Epithelial cell of prostate (primary cell): ENCODE data around the gene CD1C.
"Not testable (repeated sequence)": the region's sequence is repeated elsewhere in the genome, so short reads cannot be mapped to it uniquely, and the experiment has no call there.

Experiments used
- DNase-seq: peaks from one replicate; pipeline ENCODE4 v3.0.0-alpha.2; 2011; ENCODE audit warnings: low read depth, low spot score
- H3K27ac ChIP-seq: fragments of 450-650 bp; 2 replicates; pipeline ENCODE4 v1.5.1; 2017; ENCODE audit warnings: mild to moderate bottlenecking

The CD1C gene

GRCh38 chr1:158289811-158290210, at the start of gene CD1C:
Gene CD1C, plus strand, starts transcription at chr1:158289923. Its CDS starts 142 bp downstream, at chr1:158290065.
- DNase-seq, result no peak
- H3K27ac ChIP-seq, result no peak within 1 kb of the TSS

- DNase-seq, result no peak
- H3K27ac ChIP-seq, result no peak overlapping the region
Measured at GRCh38 chr1:158246650-158247049, 43.1 kb upstream of the CD1C start.

- H3K27ac ChIP-seq, result no peak overlapping the region
- DNase-seq, result no peak
Measured at GRCh38 chr1:158248118-158248517, 41.6 kb upstream of the CD1C start.

- H3K27ac ChIP-seq, result no peak overlapping the region
- no peak for DNase-seq
Measured at GRCh38 chr1:158248771-158249170, 41.0 kb upstream of the CD1C start.

GRCh38 chr1:158249646-158250045, 40.1 kb upstream of the CD1C start:
- H3K27ac ChIP-seq, result no peak overlapping the region
- DNase-seq, result no peak

- DNase-seq, result no peak
- no peak overlapping the region for H3K27ac ChIP-seq
Measured at GRCh38 chr1:158251163-158251562, 38.6 kb upstream of the CD1C start.

- no peak for DNase-seq
- no peak overlapping the region for H3K27ac ChIP-seq
Measured at GRCh38 chr1:158255656-158256055, 34.1 kb upstream of the CD1C start.

GRCh38 chr1:158256747-158257146, 33.0 kb upstream of the CD1C start:
- not testable (repeated sequence) for DNase-seq, H3K27ac ChIP-seq

- no peak for DNase-seq
Measured at GRCh38 chr1:158257888-158258287, 31.8 kb upstream of the CD1C start.

GRCh38 chr1:158259117-158259516, 30.6 kb upstream of the CD1C start:
- H3K27ac ChIP-seq, result no peak overlapping the region
- no peak for DNase-seq

More at GRCh38 chr1:158257888-158258287, 31.8 kb upstream of the CD1C start:
- H3K27ac ChIP-seq, result no peak overlapping the region

GRCh38 chr1:158272681-158273080, 17.0 kb upstream of the CD1C start:
- DNase-seq, result no peak
- H3K27ac ChIP-seq, result no peak overlapping the region

- H3K27ac ChIP-seq, result no peak overlapping the region
- no peak for DNase-seq
Measured at GRCh38 chr1:158274797-158275196, 14.9 kb upstream of the CD1C start.

- not testable (repeated sequence) for H3K27ac ChIP-seq, DNase-seq
Measured at GRCh38 chr1:158282421-158282820, 7.3 kb upstream of the CD1C start.

GRCh38 chr1:158283965-158284364, 5.8 kb upstream of the CD1C start:
- H3K27ac ChIP-seq, result no peak overlapping the region
- DNase-seq, result no peak

GRCh38 chr1:158285756-158286241, 3.9 kb upstream of the CD1C start:
- no peak overlapping the region for H3K27ac ChIP-seq
- DNase-seq, result no peak

GRCh38 chr1:158286487-158286886, 3.2 kb upstream of the CD1C start:
- no peak overlapping the region for H3K27ac ChIP-seq
- no peak for DNase-seq

GRCh38 chr1:158286941-158287346, 2.8 kb upstream of the CD1C start:
- no peak overlapping the region for H3K27ac ChIP-seq
- no peak for DNase-seq

GRCh38 chr1:158290321-158290844, 660 bp downstream of the CD1C start:
- no peak for DNase-seq
- no peak overlapping the region for H3K27ac ChIP-seq

GRCh38 chr1:158295791-158296190, 6.1 kb downstream of the CD1C start:
- H3K27ac ChIP-seq, result no peak overlapping the region
- no peak for DNase-seq

GRCh38 chr1:158310623-158311022, 20.9 kb downstream of the CD1C start:
- no peak for DNase-seq
- H3K27ac ChIP-seq, result no peak overlapping the region

GRCh38 chr1:158311066-158311465, 21.3 kb downstream of the CD1C start:
- DNase-seq, result no peak
- no peak overlapping the region for H3K27ac ChIP-seq

GRCh38 chr1:158323866-158324265, 34.1 kb downstream of the CD1C start:
- no peak overlapping the region for H3K27ac ChIP-seq
- DNase-seq, result no peak

GRCh38 chr1:158324395-158324794, 34.7 kb downstream of the CD1C start:
- H3K27ac ChIP-seq, result no peak overlapping the region

More at GRCh38 chr1:158324395-158324794, 34.7 kb downstream of the CD1C start:
- DNase-seq, result no peak
